M059J (cell line): Measurements from ENCODE around the gene PDZD4. TPM values are rescaled to one million over a fixed set of nuclear protein-coding genes. Genes with fewer than 3 reads are reported as not detected.

Source experiments
- DNase-seq: peaks from one replicate; pipeline ENCODE4 v3.0.0-alpha.2; 2012; ENCODE audit warnings: low read depth
- total RNA-seq: library from RNA; depleted of rRNA; stranded (reverse); fragments of >200 nt; shearing (Covaris generic); gene quantifications from 2 replicates; pipeline ENCODE4 v1.2.3, GENCODE V29; 2014

The PDZD4 gene
- total RNA-seq, 1 experiment from 2014 or later = 2.7 TPM

GRCh38 chrX:153806999-153807575, 23.3 kb downstream of the PDZD4 start:
- no peak for DNase-seq

GRCh38 chrX:153805436-153805835, 24.9 kb downstream of the PDZD4 start:
- DNase-seq = no peak

DNA sequence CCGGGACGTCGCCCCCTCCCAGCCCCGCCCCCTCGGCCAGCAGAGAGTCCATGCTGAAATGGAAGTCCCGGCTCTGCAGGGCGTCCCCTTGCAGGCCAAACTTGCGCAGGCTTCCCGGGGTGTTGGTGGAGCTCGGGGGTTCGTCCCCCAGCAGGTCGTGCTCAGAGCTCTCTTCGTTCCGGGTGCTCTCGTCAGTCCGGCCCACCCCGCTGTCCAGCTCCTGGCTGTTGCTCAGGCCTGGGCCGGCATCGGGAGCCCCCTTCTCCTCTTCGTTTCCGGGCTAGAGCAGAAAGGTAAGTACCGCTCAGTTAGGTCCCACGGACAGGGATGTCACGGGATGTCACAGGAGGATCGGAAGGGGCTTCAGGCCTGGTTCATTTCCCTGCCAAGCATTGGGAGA, 25.7 kb downstream of the PDZD4 start:
- DNase-seq = no peak

DNA sequence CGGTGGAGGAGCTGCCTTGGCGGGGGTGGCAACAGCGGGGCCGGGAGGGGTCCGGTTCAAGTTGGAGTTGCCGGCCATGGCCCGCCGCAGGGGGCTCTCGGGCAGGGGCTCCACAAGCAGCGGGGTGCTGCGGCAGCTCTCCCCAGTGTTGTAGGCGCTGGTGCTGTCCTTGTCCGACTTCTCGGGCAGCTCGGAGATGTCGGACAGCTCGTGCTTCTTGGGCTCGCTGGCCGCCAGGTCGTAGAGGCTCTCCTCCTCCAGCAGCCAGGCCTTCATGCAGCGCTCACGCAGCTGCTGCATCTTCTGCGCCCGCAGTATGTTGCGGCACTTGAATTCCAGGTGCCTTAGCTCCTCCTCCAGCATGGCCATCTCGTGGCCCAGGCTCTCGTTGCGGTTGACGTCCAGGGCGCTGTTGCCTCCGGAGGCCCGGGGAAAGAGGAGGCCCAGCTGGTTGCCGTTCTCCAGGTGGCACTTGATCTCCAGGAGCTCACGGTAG, 26.2 kb downstream of the PDZD4 start:
- no peak for DNase-seq

GRCh38 chrX:153803211-153804099, 26.9 kb downstream of the PDZD4 start:
- no peak for DNase-seq

DNA sequence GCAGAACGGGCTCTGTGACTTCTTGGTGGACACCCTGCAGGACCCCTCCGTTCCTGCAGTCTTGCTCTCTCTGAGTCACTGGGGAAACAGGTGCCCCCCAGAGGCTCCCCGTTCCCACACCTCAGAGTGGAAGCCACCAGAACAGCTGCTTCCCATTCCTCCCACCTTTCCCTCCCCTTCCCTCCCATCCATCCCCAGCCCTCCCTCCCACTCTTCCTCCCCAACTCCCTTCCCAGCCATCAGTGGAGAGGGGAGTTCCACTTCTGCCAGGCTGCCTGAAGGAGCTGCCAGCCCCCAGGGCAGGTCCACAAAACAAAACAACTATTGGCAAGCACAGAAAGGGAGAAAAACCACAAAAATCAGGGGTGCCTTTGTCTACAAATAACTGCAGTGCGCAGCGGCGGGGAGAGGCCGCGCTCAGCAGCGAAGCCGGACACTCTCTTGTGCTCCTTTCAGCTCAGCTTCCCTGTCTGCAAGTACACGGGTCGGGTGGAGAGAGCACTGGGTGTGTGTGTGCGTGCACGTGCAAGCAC, 27.8 kb downstream of the PDZD4 start:
- peak; percentile 33 for DNase-seq

GRCh38 chrX:153801669-153802068, 28.7 kb downstream of the PDZD4 start:
- no peak for DNase-seq

DNA sequence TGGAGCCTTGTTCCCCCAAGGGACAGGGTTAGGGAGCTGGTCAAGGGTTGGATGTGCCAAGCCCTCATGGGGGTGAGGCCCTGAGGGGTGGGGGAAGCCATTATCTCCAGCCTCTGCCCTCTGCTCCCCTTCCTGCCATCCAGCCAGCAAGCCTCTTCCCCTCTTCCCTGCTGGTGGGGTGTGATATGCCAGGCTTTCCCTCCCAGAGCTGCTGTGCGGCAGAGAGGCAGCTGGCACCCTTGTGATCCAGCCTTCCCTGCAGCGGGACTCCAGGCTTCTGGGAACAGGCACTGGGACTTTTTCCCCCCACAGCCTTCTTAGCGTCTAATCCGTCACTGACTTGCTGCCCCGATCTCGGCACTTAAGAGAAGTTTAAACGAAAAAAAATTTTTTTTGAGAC, 29.6 kb downstream of the PDZD4 start:
- DNase-seq = no peak

DNA sequence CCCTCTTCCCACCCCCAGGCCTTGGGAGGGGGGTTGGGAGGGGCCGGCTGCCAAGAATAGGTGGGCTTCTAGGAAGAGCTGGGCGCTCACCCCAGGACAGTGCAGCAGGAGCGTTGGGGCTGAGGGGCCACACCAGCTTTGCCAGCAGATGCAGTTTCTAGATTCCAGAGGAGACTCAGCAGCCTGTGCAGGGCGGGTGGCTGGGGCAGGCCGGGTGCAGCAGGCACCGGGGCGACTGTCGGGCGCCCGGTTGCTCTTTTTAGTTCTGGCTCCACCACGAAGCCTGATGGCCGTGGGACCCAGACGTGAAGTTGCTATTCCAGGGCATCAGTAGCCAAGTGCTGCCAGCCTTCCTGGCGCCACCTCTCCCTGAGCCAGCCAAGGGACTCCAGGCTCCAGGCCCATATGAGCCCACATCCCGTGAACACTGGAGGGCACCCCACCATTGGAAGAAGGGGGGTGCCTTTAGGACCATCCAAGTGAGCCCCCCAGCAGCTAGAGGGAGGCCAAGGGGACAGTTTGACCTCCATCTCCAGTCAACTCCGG, 30.1 kb downstream of the PDZD4 start:
- DNase-seq = no peak

DNA sequence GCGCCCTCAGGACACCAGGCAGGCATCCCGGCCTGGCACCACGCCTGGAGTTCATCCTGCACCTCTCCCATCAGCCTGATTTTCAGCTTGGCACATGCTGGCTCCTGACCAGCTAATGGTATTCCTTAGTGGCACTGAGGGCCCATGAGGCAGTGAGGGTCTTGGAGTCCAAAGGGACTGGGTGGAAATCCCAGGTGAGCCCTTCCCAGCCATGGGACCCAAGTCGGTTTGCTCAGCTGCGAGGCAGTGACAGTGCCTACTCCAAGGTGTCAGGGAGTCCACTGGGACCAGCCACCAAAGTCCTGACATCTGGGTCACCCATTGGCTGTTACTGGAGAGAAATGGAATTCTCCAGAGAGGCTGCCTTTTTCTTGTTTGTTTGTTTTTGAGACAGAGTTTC, 31.0 kb downstream of the PDZD4 start:
- DNase-seq = no peak

DNA sequence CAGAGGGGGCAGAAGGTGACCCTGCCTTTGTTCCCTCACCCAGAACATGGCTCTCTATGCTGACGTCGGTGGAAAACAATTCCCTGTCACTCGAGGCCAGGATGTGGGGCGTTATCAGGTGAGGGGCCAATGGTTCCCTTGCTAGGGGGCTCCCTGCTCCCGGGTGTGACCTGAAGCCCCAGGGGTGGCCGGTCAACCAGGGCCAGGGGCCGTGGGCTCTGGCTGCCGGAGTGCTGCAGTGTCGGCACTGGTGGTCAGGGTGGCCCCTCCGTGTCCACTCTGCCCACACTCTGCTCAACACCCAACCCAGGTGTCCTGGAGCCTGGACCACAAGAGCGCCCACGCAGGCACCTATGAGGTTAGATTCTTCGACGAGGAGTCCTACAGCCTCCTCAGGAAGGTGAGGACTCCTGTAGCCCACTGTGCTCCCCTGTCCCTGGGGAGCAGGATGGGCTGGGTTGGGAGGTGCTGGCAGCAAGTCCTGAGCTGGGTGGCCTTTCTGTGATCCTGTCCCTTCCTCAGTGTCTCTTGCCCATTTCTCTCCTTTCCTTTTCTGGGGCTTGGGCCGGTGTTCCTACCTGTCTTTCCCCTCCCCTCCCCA, 32.8 kb downstream of the PDZD4 start:
- no peak for DNase-seq

GRCh38 chrX:153794897-153795816, 35.2 kb downstream of the PDZD4 start:
- DNase-seq = no peak

- DNase-seq = peak; percentile 96
These were observed 36.1 kb downstream of the PDZD4 start, which contains the start of the genes IDH3G and SSR4 for GRCh38 chrX:153794018-153794896. IDH3G (minus strand) TSS chrX:153794375; CDS start chrX:153794326, 49 bp downstream. SSR4 (plus strand) TSS chrX:153794668; CDS start chrX:153794688, 20 bp downstream.

DNA sequence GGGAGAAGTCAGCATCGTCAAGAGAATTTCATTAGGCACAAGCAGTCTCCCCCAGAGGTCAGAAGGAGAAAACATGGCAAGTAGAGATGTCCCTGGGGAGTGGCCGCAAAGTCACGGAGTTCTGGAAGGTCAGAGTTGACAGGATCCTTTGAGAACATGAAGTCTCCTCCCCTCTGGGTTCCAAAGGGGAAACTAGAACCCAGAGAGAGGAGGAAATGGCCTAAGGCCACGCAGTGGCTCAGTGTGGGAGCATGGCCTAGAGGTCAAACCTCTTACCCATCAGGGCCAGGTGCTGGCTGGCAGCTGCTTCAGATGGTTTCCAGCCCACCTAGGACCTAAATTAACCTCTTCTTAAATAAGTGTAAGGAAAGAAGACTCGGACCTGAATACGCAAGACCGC, 37.1 kb downstream of the PDZD4 start:
- peak; percentile 36 for DNase-seq

GRCh38 chrX:153792368-153792767, 38.0 kb downstream of the PDZD4 start:
- DNase-seq = no peak

DNA sequence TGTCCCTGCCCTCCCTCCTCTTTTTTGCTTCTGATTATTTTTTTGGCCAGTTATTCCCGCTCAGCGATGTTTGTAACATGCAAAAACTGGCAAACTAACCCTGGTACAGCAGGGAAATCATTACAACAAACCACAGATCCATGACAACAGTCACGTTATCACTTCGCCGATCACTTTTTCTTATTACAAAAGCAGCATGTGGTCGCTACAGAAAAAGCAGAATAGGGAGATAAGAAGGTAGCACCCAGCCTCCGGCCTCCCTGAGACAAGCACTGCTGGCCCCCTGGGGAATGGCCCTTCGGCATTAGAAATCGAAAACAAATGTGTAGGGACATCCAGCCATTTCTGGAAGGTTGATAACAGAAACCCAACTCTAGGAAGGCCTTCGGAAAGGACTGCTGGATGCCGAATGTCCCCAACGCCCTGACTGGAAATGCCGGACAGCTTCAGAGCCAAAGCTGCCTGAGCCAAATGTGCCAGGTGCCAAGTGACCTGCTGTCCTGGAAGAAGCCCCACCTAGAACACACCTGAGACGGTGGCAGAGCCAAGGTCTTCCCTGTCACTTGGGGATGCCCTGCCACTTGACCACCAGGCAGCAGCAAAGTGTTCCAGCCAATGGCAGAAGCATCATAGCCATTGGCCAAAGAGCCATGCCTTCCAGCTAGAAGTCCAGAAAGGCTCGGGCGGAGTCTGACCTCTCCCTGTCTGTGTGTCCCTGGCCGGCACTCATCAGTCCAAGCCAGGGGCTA, 39.1 kb downstream of the PDZD4 start:
- no peak for DNase-seq

DNA sequence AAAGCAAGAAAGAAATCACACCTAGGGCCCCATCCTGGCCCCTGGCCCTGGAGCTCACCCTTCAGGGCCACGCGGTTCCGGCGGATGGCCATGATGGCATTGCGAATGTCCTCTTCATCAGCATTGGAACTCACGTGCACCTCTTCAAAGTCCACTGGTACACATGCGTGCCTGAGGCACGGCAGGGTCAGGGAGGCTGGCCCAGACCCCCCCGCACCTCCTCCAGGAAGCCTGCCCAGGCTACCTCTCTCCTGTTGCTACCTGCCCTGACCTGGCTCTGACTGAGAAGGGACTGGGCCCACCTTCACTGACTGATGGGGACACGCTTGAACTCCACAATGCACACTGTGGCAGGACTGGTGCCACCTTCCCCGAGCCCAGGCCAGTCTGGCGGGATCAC, 40.7 kb downstream of the PDZD4 start:
- no peak for DNase-seq

GRCh38 chrX:153786669-153787068, 43.7 kb downstream of the PDZD4 start:
- DNase-seq = peak; percentile 25

DNA sequence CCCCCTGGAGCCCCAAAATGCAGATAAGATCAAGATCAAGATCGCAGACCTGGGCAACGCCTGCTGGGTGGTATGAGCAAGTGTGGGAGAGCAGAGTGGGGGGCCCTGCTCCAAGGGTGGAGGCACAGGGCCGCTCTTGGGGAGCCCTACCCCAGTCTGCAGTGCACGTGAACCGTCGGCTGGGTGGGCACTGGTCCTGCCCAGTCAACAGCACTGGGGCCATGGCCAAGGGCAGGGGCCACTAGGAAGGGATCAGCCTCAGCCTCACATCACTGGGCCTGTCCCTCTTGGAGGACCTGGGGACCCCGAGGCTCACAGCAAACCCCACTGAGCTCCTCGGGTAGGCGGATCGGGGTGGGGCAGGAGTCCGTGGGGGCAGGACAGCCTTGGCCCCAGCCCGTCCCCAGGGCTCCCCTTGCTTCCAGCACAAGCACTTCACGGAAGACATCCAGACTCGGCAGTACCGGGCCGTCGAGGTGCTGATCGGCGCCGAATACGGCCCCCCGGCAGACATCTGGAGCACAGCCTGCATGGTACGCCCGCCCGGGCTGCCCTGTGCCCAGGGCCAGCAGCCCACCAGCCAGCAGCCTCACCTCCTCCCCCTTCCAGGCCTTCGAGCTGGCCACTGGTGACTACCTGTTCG, 45.9 kb downstream of the PDZD4 start:
- DNase-seq = no peak
